ENCODE results near the gene DOCK1. TPM values are rescaled to one million over a fixed set of nuclear protein-coding genes. Genes with fewer than 3 reads are reported as not detected.
A peak's percentile ranks its signal among the peaks of the same experiment; 100 is the strongest.
"Not testable (repeated sequence)": the region's sequence is repeated elsewhere in the genome, so short reads cannot be mapped to it uniquely, and the experiment has no call there.

The DOCK1 gene
- total RNA-seq, 6 experiments from 2014 or later, result 50.6 to 59.9 (median 54.7) TPM

DNA sequence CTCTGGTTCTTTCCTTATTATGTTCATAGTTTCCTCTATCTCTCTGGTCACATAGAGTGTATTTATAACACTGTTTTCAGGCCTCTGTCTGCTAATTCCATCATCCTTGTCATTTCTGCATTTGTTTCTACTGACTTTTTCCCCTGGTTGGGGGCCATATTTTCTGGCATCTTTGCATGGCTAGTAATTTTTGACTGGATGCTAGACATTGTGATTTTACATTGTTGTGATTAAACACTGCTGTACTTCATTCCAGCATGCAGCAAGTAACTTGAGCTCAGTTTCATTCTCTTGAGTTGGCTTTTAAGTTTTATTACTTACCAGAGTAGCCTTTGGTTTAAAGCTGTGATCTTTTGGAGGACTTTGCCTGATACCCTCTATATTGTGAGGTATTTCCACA is 6.8 kb upstream of the DOCK1 start:
- Mint-ChIP-seq H3K4me1 (ENCODE audit: low read depth) (peaks cover 16% of the 10 kb centered on the region), H3K36me3 (ENCODE audit: low read depth) (peaks cover 28% of the 10 kb centered on the region), H3K27me3 (ENCODE audit: insufficient read depth) (peaks cover 5% of the 10 kb centered on the region), H3K4me3 (no peak overlapping the region), H3K27ac (no peak overlapping the region), H3K9me3 (peaks cover 6% of the 10 kb centered on the region; the same call in 1 of the 2 replicates)
- TF ChIP-seq, protein P1, sequence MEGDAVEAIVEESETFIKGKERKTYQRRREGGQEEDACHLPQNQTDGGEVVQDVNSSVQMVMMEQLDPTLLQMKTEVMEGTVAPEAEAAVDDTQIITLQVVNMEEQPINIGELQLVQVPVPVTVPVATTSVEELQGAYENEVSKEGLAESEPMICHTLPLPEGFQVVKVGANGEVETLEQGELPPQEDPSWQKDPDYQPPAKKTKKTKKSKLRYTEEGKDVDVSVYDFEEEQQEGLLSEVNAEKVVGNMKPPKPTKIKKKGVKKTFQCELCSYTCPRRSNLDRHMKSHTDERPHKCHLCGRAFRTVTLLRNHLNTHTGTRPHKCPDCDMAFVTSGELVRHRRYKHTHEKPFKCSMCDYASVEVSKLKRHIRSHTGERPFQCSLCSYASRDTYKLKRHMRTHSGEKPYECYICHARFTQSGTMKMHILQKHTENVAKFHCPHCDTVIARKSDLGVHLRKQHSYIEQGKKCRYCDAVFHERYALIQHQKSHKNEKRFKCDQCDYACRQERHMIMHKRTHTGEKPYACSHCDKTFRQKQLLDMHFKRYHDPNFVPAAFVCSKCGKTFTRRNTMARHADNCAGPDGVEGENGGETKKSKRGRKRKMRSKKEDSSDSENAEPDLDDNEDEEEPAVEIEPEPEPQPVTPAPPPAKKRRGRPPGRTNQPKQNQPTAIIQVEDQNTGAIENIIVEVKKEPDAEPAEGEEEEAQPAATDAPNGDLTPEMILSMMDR (IDR thresholded peaks at IDR 0.05), result no peak
- DNase-seq, result no peak

DNA sequence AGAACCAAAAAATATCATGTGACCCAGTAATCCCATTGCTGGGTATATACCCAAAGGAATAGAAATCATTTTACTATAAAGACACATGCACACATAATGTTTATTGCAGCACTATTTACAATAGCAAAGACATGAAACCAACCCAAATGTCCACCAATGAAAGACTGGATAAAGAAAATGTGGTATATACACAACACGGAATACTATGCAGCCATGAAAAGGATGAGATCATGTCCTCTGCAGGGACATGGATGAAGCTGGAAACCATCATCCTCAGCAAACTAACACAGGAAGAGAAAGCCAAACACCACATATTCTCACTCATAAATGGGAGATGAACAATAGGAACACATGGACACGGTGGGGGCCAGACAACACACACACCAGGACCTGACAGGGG is 5.7 kb upstream of the DOCK1 start:
- not testable (repeated sequence) for H3K9me3 Mint-ChIP-seq; DNase-seq; H3K4me3 Mint-ChIP-seq; H3K27me3 Mint-ChIP-seq (ENCODE audit: insufficient read depth); H3K27ac Mint-ChIP-seq
- Mint-ChIP-seq H3K4me1 (ENCODE audit: low read depth) (peaks cover 23% of the 10 kb centered on the region), H3K36me3 (ENCODE audit: low read depth) (peaks cover 33% of the 10 kb centered on the region)

DNA sequence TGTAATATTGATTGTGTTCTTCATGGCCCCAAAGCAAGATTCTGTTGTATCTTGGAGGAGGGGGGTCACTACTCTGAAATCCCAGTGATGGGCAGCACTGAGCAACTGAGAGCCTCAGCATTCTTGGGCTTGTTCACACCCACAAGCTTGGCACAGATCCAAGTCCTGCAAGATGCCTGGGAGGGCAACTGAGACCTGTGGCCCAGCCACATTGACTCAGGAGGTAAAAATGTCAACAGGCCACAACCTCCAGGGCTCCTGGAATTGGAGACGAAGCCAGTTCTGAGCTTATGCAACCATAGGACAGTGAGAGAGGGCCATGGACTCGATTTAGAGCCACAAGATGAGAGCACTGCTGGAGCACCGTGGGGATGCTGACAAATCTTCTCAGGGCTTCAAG is 3.1 kb upstream of the DOCK1 start:
- peak; percentile 56 for DNase-seq
- Mint-ChIP-seq H3K36me3 (ENCODE audit: low read depth) (peaks cover 40% of the 10 kb centered on the region), H3K4me3 (no peak overlapping the region), H3K27me3 (ENCODE audit: insufficient read depth) (peaks cover 2% of the 10 kb centered on the region), H3K4me1 (ENCODE audit: low read depth) (peaks cover 36% of the 10 kb centered on the region), H3K27ac (no peak overlapping the region), H3K9me3 (peaks cover 6% of the 10 kb centered on the region; the same call in 1 of the 2 replicates)
- TF ChIP-seq, protein P1 (IDR thresholded peaks at IDR 0.05), result peak; percentile 24

DNA sequence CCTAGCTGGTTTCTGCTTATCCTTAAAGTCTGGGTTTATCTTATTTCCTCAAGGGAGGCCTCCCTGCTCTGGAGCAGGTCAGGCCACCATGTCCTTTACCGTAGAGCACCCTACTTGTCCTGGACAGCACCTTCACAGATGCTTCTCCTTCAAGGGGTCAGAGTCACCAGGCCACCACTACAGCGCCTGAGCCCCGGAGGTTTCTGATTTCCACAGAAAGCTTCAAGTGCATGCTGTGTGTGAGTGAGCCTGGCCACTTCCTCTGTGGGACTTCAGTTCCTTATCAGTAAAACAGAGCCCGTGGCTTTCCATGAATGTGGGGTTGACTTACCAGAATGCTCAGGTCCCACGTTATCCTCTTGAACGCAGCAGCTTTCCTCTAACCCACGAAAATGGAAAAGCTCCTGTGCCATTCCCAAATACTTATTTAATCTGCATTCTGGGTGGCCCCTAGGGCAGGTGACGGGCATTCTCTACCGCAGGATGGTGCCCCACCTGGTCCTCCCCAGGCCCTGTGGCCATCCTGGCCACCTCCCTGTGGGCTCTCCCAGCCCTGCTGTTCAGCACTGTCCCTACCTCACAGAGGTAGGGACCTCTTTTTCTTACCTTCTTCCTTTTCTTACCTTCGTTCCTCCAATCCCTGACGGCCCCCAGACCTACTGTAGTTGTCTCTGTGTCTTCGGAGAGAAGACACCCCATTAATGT is 1.4 kb upstream of the DOCK1 start:
- Mint-ChIP-seq H3K4me3 (peak overlapping the region; percentile 92), H3K27ac (no peak overlapping the region; the same call in 1 of the 2 replicates), H3K36me3 (ENCODE audit: low read depth) (peaks cover 27% of the 10 kb centered on the region), H3K4me1 (ENCODE audit: low read depth) (peaks cover 51% of the 10 kb centered on the region), H3K27me3 (ENCODE audit: insufficient read depth) (no peaks in the 10 kb centered on the region; the same call in 1 of the 2 replicates), H3K9me3 (peaks cover 6% of the 10 kb centered on the region; the same call in 1 of the 2 replicates)
- no peak for DNase-seq
- TF ChIP-seq, protein P1 (IDR thresholded peaks at IDR 0.05), result no peak

DNA sequence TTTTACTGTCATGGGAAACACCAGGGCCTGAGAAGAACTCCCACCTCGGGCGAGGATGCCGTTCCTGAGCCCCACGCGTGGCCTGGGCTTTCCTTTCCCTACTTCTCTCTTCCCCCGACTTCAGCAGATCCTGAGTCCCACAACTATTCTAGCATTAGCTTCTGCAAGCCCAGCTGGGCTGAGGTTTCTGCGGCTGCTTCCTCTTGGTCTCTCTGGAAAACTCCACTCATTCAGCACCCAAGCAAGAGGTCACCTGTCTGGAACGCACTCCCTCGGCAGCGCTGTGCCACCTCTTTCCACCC is 761 bp upstream of the DOCK1 start:
- no peak for DNase-seq
- H3K4me1 Mint-ChIP-seq (ENCODE audit: low read depth), result peaks cover 56% of the 10 kb centered on the region
- TF ChIP-seq, protein P1 (IDR thresholded peaks at IDR 0.05), result no peak
- peak overlapping the region; percentile 21; the same call in 1 of the 2 replicates for H3K27ac Mint-ChIP-seq
- peak overlapping the region; percentile 92 for H3K4me3 Mint-ChIP-seq
- 0 out of 2 replicates have a peak, but pooled peaks cover 1% of the 10 kb centered on the region for H3K9me3 Mint-ChIP-seq
- peaks cover 20% of the 10 kb centered on the region for H3K36me3 Mint-ChIP-seq (ENCODE audit: low read depth)
- no peaks in the 10 kb centered on the region; the same call in 1 of the 2 replicates for H3K27me3 Mint-ChIP-seq (ENCODE audit: insufficient read depth)

Measured in HFFc6 (cell line).